ENCODE measurements around the gene ACTMAP. TPM values are rescaled to one million over a fixed set of nuclear protein-coding genes. Genes with fewer than 3 reads are reported as not detected.
"Not testable (repeated sequence)": the region's sequence is repeated elsewhere in the genome, so short reads cannot be mapped to it uniquely, and the experiment has no call there.

ACTMAP gene
- polyA plus RNA-seq, 4 donors, result 9.4 to 22.5 (median 16.0) TPM

DNA sequence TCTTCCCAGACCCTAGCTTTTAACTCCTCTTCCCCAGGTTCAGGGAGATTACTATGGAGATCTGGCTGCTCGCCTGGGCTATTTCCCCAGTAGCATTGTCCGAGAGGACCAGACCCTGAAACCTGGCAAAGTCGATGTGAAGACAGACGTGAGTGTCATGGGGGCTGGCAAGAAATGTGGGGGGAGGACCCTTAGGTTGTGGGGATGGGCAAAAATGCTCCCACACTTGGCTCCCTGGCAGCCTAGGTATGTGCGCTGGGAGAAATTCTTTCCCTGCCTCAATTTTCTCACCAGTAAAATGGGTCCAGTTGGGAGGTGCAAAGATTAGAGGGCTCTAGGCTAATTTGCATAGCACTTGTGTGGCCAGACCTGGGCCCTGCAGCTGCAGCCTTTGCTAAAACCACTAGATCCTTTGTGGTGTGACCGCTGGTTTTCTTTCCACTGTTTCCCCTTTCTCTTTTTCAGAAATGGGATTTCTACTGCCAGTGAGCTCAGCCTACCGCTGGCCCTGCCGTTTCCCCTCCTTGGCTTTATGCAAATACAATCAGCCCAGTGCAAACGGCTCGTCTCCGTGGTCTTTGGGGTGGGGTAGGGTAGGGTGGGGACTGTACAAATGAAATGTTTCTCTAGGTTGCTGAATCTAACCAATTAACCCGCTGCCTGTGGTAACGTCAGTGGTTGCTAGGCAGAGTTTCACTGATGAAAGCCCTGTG, 26.8 kb upstream of the ACTMAP start:
- peak; percentile 81 to 87 (median 84) for DNase-seq (ENCODE audit: low read depth in 4 of 4, low spot score in 3 of 4)

- DNase-seq (ENCODE audit: low read depth in 4 of 4, low spot score in 3 of 4), result no peak
These were observed 26.1 kb upstream of the ACTMAP start for GRCh38 chr19:40776364-40776763.

GRCh38 chr19:40775632-40776022, 25.4 kb upstream of the ACTMAP start:
- DNase-seq (ENCODE audit: low read depth in 4 of 4, low spot score in 3 of 4), result no peak

GRCh38 chr19:40774916-40775631, 24.8 kb upstream of the ACTMAP start, which contains the start of gene MIA:
TSS of gene MIA (plus strand) at chr19:40775521. CDS start at chr19:40775543, 22 bp downstream.
- no peak for DNase-seq (ENCODE audit: low read depth in 4 of 4, low spot score in 3 of 4)

DNA sequence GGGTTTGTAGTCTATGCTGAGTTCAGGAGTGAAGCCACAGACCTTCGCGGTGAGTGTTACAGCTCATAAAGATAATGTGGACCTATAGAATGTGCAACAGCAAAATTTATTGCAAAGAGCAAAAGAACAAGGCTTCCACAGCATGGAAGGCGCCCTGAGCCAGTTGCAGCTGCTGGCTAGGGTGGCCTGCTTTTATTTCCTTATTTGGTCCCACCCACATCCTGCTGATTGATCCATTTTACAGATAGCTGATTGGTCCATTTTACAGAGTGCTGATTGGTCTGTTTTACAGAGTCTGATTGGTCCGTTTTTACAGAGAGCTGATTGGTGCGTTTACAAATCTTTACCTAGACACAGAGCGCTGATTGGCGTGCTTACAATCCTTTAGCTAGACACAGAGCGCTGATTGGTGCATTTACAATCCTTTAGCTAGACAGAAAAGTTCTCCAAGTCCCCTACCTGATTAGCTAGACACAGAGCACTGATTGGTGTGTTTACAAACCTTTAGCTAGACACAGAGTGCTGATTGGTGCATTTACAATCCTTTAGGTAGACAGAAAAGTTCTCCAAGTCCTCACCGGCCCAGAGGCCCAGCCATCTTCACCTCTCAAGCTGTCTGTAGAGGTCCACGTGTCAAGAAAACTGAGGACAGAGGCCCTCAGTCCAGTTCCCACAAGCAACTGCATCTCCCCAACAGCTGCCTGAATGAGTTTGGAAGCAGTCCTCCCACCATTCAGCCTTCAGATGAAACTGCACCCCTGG, 21.0 kb upstream of the ACTMAP start:
- not testable (repeated sequence) for DNase-seq (ENCODE audit: low read depth in 4 of 4, low spot score in 3 of 4)

DNA sequence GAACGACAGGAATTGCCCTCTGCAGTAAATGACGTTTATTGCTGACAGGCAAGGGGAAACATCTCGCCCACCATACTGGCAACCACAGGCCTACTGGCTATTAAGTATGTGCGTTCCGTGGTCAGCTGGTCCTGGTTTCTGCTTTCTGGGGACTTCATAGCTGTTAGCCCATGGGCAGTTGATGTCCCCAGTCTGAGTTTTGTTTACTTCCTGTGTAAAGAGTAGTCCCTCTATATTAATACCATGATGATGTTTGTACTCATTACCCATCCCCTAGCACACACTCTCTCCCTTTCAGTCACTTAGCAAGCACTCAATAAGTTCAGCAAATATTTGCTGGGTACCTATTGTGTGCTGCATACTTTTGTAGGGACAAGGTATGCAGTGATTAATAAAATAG, 18.6 kb upstream of the ACTMAP start:
- no peak for DNase-seq (ENCODE audit: low read depth in 4 of 4, low spot score in 3 of 4)

DNA sequence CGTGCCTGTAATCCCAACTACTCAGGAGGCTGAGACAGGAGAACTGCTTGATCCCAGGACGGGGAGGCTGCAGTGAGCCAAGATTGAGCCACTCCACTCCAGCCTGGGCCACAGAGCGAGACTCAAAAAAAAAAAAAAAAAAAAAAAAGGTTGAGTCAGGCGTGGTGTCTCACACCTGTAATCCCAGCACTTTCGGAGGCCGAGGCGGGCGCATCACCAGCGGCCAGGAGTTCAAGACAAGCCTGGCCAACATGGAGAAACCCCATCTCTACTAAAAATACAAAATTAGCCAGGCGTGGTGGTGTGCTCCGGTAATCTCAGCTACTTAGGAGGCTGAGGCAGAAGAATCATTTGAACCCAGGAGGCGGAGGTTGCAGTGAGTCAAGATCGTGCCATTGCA, 16.1 kb upstream of the ACTMAP start:
- DNase-seq (ENCODE audit: low read depth in 4 of 4, low spot score in 3 of 4), result not testable (repeated sequence)

DNA sequence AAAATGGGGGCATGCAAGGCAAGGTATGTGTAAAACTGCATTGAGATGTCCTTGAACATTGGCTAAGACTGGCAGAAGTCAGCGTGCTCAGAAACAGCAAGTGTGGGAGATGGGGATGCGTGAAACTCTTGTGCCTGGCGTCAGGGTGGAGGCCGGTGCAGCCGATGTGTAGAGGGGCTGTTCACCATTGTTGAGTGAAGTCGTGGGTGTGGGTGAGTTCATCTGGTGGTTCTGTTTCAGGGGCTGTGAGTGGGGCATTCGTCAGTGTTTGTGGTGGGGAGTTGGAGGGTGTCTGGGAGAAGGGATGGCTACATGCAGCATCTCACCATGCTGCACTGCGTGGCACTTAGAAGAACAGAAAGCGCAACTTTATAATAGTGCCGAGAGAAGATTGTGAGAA, 13.7 kb upstream of the ACTMAP start:
- DNase-seq (ENCODE audit: low read depth in 4 of 4, low spot score in 3 of 4), result no peak

DNA sequence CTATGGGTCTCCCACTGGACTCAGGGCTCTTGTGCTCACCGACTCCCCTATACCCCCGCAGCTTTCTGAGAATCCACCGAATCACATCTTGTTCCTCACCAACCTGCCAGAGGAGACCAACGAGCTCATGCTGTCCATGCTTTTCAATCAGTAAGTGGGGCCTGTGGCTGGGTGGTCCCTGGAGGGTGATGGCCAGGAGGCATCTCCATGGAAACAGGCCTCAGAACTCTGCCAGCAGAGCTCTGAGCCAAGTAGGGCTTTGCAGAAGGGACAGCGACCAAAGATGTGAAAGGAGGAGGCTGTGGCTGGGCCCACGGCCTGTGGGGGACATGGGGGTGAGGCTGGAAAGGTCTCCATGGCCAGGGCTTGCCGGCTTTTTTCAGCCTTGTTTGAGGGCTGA, 13.2 kb upstream of the ACTMAP start:
- no peak for DNase-seq (ENCODE audit: low read depth in 4 of 4, low spot score in 3 of 4)

- no peak for DNase-seq (ENCODE audit: low read depth in 4 of 4, low spot score in 3 of 4)
These were observed 12.6 kb upstream of the ACTMAP start for GRCh38 chr19:40762754-40763470.

- no peak for DNase-seq (ENCODE audit: low read depth in 4 of 4, low spot score in 3 of 4)
These were observed 9.1 kb upstream of the ACTMAP start for GRCh38 chr19:40759352-40759751.

DNA sequence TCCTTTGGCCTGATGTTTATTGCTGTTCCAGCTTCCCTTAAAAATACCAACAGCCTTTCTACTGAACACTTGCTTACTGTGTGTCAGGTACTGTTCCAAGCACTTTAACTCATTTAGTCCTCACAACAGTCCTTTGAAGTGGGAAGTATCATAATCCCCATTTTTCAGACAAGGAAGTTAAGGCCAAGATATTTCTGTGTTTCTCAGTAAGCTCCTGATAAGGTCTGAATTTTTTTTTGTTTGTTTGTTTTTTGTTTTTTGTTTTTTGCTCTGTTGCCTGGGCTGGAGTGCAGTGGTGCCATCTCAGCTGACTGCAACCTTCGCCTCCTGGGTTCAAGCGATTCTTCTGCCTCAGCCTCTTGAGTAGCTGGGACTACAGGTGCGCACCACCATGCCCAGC, 8.2 kb upstream of the ACTMAP start:
- DNase-seq (ENCODE audit: low read depth in 4 of 4, low spot score in 3 of 4), result no peak

DNA sequence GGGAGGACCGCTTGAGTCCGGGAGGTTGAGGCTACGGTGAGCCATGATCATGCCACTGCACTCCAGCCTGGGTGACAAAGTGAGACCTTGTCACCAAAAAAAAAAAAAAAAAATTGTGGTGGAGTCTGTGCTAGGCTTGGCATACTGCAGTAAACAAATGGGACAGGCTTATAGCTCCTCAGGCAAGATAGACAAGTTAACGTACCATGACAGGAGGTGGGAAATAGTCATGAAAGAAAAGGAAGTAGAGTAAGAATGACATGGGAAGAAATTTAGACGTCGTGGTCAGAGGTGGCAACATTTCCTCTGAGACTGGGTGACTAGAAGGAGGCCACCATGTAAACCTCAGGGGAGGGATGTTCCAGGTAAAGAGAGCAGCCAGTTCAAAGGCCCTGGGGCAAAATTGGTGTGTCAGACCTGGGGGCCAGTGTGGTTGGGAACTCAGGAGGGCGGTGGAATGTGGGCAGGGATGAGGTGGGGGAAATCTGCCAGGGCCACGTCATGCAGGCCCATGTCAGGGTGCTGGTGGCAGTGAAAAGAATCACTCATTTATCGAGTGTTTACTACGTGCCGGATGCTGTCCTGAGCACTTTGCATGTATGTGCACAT, 6.3 kb upstream of the ACTMAP start:
- DNase-seq (ENCODE audit: low read depth in 4 of 4, low spot score in 3 of 4), result no peak

DNA sequence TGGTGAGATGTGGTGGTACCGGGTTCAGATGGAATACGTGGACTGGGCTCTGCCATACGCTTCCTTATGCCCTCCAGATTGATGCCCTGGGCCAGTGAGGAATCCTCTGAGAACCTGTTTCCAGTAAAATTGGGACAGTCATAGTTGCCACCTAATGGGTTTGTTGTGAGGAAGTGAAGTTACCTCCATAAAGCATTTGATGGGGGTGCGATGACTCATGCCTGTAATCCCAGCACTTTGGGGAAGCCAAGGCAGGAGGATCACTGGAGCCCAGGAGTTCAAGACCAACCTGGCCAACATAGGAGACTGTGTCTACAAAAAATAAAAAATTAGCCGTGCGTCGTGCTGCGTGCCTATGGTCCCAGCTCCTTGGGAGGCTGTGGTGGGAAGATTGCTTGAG, 5.5 kb upstream of the ACTMAP start:
- no peak for DNase-seq (ENCODE audit: low read depth in 4 of 4, low spot score in 3 of 4)

- no peak for DNase-seq (ENCODE audit: low read depth in 4 of 4, low spot score in 3 of 4)
These were observed 5.0 kb upstream of the ACTMAP start for GRCh38 chr19:40755248-40755624.

GRCh38 chr19:40754611-40755247, 4.5 kb upstream of the ACTMAP start:
- no peak for DNase-seq (ENCODE audit: low read depth in 4 of 4, low spot score in 3 of 4)

DNA sequence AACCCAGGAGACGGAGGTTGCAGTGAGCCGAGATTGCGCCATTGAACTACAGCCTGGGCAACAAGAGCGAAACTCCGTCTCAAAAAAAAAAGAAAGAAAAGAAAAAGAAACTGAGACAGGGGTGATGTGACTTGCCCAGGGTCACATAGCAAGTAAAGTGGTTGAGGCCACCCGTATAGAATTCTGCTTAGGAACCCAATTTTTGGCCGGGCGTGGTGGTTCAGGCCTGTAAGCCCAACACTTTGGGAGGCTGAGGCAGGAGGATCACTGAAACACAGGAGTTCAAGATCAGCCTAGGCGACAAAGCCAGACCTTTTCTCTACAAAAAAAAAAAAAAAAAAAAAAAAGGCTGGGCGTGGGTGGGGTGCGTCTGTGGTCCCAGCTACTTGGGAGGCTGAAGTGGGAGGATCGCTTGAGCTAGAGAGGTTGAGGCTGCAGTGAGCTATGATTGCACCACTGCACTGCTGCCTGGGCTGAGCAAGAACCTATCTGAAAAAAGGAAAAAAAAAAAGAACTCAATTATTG, 2.0 kb upstream of the ACTMAP start:
- no peak for DNase-seq (ENCODE audit: low read depth in 4 of 4, low spot score in 3 of 4)

- peak; percentile 97 to 98 (median 98) for DNase-seq (ENCODE audit: low read depth in 4 of 4, low spot score in 3 of 4)
These were observed 729 bp upstream of the ACTMAP start, which contains the start of gene SNRPA for GRCh38 chr19:40750874-40751537. TSS of gene SNRPA (plus strand) at chr19:40751203. CDS start at chr19:40751409, 206 bp downstream.

GRCh38 chr19:40747536-40747935, 2.7 kb downstream of the ACTMAP start:
- no peak for DNase-seq (ENCODE audit: low read depth in 4 of 4, low spot score in 3 of 4)
